HTR-8/SVneo (cell line): Measurements from ENCODE around the gene TMEM69.
"Not testable (repeated sequence)": the region's sequence is repeated elsewhere in the genome, so short reads cannot be mapped to it uniquely, and the experiment has no call there.

Source experiments
- DNase-seq: peaks from one replicate; pipeline ENCODE4 v3.0.0; 2011; ENCODE audit warnings: low spot score, mixed read lengths; ENCODE audit not compliant: insufficient read length
- FAIRE-seq: peaks from 2 replicates; lab custom pipeline; 2011; peaks lifted over from hg19 to GRCh38; lab: Jason Lieb, UNC

TMEM69 gene

DNA sequence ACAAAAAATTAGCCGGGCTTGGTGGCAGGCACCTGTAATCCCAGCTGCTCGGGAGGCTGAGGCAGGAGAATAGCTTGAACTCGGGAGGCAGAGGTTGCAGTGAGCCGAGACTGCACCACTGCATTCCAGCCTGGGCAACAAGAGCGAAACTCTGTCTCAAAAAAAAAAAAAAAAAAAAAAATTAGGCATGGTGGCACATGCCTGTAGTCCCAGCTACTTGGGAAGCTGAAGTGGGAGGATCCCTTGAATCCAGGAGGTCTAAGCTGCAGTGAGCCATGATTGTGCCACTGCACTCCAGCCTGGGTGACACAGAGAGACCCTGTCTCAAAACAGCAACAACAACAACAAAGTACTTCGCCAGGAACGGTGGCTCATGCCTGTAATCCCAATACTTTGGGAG lies 11.4 kb upstream of the TMEM69 start:
- FAIRE-seq, DNase-seq: not testable (repeated sequence)

DNA sequence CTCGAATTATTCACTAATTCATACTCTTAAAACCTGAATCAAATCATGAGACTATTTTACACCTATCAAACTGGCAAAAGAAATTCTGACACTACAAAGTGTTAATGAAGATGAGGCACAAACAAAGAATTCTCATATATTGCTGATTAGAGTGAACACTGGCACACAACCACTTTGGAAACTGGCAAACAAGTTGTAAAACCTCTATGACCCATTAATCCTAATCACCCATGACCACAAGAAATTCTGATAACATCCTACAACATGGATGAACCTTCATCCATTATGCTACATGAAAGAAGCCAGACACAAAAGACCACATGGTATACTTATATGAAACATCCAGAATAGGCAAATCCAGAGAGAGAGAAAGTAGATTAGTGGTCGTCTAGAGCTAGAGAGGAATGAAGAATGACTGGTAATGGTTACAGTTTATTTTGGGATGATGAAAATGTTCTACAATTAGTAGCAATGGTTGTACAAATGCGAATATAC lies 10.2 kb upstream of the TMEM69 start:
- DNase-seq: no peak
- no peak for FAIRE-seq

DNA sequence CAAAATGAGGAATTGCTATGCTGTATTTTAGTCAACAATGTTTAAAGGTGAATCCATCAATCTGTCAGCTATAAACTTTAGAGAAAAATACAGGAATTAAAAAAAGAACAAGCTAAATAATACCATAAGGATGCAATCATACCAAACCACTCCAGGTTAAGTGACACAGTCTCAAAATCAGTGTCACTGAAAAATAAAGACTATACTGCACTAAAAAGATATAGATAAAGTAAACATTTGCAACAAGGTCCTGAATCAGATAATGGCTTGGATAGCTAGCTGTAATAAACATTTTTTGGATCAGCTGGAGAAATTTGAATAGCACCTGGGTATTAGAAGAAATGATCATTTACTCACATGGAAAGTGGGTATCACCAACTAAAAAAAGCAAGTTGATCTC lies 9.5 kb upstream of the TMEM69 start:
- no peak for DNase-seq
- no peak for FAIRE-seq

DNA sequence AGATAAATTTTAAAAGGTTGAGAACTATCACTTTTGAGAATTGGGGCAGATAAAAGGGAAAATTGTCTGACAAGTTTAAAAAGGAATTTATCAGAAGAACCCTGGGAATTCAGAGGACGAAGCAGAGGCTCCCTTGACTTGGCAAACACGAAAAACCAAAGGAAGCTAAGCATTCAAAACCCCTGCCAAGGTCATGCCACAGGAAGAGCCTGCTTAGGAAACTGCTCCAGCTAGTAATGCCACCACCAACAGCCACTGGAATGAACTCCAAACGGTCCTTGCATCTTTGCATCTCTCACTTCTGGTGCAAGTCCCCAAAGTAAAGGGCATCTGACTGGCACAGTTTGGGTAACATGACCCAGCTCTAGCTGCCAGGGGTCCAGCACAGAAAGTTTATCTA lies 8.9 kb upstream of the TMEM69 start:
- FAIRE-seq (no peak), DNase-seq (no peak)

DNA sequence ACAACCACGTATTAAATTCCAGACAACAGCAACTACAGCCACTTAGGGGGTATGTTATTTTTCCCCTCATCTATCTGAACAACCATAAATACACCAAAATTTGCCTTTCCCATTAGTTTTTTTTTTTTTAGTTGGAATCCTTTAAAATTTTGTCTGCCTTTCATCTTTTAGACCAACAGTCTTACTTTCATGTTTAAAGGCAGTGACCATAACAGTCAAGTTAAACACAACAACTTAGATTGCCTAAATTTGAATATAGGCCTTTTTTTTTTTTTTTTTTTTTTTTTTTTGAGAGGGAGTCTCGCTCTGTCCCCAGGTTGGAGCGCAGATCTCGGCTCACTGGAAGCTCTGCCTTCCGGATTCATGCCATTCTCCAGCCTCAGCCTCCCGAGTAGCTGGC lies 5.0 kb upstream of the TMEM69 start:
- DNase-seq (no peak), FAIRE-seq (no peak)

DNA sequence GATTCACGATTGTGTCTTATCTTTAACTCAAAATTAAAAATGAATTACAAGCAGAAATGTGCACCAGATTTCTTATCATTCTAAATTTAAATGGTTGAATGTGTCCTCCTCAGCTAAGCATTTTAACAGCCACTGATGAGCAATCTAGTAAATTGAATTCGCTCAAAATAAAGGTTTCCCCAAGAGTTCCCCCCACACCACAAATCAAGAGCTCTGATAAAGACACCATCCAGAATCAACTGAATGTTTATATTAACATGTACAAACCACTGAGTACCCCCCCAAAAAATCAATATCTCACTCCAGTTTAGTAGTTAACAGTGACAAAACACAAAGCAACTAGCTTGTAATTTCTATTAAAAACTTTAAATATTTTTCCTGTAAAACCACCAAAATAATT lies 3.6 kb upstream of the TMEM69 start:
- DNase-seq (no peak), FAIRE-seq (no peak)

DNA sequence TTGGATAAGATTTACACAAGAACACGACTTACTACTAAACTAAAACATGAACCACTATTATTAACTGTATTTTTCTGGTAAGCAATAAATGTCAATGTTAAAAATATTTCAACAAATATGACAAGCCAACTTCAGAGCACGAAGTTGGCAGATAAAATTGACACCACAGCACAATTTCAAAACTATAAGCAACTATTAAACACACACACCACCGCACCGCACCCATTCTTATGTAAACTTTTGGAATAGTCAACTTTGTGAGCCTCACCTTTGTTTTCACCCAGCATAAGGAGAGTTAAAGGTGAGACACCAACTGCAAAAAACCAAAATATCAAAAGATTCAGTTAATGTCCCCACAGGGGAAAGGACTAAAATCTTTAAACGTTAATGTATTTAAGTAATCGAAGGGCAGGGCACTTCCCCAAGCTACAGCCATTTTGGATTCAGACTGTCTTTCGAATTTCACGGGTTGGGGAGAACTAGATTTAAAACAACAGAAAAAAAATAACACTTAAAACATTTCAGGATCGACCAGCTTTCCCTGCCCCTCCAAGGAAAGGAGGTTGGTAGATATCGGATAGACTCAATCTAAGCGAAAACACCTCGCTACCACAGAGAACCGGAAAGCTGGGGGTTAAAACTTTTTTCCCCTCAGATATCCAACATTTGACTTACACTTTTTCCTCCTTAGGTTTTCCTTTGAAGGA lies 2.5 kb upstream of the TMEM69 start:
- no peak for FAIRE-seq
- DNase-seq: no peak

DNA sequence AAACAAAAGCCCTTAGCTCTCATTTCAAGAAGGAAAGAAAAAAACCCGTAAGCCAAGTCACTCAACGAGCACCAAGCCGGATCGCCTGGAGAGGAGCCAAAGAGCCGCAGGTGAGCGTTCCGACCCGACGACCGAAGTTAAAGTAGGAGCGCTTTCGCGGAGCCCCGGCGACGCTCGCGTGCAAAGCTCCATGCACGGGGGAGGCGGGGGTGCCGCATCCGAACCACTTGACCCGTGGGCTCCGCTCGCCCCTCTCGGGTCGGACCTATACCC lies 2.0 kb upstream of the TMEM69 start:
- DNase-seq: no peak

DNA sequence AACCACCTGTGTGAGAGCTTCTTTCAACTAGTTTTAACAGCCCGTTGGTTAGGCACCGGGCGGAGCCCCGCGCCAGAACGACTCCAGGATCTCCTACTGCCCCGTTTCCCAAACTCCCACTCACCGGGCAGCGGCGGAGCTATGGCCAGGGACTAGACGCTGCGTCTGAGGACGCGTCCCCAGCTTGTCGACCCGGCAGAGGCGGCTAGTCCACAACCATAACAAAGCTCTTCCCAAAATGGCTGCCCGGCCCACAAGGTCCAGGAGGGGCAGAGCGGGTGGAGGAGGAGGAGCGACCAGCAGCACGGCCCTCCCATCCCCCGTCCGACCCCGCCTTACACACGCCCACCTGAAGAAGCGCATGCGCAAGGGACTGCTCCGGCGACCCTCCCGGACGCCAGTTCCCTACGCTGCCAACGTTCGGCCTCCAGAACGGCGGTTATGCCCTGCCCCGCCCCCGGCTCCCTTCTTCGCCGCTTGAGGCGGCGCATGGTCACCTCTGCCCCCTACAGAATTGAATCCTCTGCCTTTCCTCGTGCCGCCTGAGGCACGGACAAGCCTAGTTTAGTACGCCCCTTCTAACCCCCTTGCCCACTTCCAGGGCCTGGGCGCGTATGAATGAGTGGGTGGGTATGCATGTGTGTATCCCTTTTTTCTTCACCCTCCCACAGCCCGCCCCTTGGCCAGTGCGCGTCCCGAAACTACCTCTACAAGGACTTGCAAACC lies 1.5 kb upstream of the TMEM69 start, which contains the start of gene GPBP1L1:
Gene GPBP1L1 (minus strand): TSS at position 246 of the 726 bp plus-strand sequence. CDS start 27,446 bp downstream, outside the sequence.
- DNase-seq: peak; percentile 94
- FAIRE-seq: peak; percentile 76

More for the DNA sequence above, 2.0 kb upstream of the TMEM69 start:
- no peak for FAIRE-seq

DNA sequence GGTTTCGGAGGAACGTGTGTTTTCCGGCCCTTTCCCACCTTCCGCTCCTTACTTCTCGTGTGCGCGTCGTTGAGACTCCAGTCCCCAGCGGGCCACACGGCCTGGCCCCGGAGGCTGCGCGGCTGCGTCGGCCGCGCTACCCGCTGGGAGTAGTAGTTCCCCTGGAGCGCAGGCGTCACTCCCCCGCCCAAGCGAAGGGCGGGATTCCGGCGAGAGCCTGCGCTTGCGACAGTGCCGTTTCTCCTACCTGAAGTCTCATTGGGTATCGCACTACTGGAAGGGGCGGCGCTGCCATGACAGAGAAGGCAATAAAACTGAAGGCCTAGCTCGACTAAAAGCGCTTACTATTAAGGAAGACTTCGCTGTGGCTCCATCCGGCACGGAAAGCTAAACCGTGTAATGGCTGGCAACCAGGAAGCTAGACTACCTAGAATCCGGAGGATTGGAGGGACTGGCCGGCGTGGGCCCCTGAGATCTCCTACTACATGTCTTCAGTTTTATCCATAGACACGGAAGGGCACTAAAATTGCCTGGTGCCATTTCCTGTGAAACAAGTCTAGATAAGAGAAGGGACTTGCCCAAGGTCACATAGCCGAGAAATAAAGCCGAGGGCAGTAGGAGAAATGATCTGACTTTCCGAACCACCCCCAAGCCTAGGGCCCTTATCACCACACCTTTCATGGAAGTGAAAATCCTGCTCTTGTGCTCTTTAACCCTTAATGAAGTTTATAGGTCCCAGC lies 797 bp upstream of the TMEM69 start:
- peak; percentile 91 for DNase-seq
- no peak for FAIRE-seq

DNA sequence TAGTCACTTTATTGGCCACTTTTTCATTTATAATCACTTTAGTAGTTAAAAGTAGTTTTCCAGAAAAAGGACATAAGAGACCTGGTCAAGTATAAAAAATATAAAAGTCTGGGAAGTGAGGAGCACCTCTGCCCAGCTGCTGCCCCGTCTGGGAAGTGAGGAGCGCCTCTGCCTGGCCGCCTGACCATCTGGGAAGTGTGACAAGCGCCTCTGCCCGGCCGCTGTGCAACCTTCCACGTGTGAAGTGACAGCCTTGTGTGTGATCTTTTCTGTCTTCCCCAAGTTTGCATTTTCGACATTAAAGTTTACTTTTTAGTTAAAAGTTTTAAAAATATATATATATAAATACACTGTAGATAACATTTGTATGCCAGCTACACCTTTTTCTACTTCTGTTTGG lies 5.8 kb downstream of the TMEM69 start:
- DNase-seq, FAIRE-seq: not testable (repeated sequence)

DNA sequence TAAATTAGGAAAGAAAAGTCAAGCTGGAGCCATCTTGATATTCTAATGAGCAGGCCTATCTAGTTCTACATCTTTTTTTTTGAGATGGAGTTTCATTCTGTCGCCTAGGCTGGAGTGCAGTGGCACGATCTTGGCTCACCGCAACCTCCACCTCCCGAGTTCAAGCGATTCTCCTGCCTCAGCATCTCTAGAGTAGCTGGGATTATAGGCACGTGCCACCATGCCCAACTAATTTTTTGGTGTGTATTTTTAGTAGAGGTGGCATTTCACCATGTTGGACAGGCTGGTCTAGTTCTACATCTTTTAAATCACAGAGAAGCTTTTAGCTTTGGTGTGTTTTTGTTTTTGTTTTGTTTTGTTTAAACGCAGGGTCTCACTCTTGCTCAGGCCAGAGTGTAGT lies 6.8 kb downstream of the TMEM69 start:
- no peak for FAIRE-seq

DNA sequence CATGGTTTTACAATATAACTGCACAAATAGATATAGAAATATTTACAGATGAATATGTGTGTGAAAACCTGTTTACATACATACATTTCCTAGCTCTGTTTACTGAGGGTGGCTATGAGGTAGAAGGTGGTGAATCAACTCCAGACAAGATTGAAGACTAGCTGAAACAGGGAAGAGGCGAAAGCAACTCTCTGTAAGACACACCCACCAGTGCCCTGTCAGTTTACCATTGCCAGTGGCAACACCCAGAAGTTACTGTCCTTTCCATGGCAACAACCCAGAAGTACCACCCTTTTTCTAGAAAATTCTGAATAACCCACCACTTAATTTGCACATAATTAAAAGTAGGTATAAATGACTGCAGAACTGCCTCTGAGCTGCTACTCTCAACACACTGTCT lies 16.7 kb downstream of the TMEM69 start:
- DNase-seq (no peak), FAIRE-seq (no peak)

More for the DNA sequence above, 6.8 kb downstream of the TMEM69 start:
- no peak for DNase-seq

DNA sequence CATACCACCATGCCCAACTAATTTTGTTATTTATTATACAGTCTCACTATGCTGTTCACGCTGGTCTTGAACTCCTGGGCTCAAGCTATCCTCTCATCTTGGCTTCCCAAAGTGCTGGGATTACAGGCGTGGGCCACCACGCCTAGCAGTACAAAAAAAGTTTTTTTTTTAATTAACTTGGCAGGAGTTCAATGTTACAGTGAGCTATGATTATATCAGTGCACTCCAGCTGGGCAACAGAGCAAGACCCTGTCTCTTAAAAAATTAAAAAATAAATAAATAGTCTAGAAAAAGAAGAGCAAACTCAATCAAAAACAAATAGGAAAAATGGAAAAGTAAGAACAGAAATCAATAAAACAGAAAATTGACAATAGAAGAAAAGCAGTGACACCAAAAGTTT lies 25.7 kb downstream of the TMEM69 start:
- DNase-seq (no peak), FAIRE-seq (no peak)

DNA sequence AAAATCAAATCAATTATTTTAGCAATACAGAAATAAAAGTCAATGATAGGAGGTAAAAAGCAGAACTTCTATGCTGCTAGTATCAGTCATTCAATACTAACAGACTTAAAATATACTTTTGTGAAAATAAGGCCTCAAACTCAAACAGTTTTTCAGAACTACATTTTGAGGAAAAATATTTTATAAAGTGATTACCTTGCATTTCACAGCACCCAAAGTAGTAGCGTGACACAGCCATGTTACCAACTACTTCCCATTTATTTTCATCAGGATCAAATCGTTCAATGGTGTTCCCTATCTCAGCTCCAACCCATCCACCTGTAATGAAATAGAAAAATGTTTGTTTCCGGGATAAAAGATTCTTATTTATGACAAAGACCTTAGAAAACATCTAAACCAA lies 28.7 kb downstream of the TMEM69 start:
- FAIRE-seq: no peak
- DNase-seq: no peak

DNA sequence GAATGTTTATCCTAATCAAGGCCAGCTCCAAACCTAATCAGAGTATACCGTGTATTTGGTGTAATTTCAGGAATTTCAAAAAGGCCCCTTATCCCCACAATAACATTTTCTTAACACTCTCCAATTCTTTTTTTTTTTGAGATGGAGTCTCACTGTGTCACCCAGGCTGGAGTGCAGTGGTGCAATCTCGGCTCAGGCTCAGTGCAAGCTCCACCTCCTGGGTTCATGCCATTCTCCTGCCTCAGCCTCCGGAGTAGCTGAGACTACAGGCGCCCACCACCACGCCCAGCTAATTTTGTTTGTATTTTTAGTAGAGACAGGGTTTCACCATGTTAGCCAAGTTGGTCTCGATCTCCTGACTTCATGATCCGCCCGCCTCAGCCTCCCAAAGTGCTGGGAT lies 29.4 kb downstream of the TMEM69 start:
- not testable (repeated sequence) for FAIRE-seq, DNase-seq

DNA sequence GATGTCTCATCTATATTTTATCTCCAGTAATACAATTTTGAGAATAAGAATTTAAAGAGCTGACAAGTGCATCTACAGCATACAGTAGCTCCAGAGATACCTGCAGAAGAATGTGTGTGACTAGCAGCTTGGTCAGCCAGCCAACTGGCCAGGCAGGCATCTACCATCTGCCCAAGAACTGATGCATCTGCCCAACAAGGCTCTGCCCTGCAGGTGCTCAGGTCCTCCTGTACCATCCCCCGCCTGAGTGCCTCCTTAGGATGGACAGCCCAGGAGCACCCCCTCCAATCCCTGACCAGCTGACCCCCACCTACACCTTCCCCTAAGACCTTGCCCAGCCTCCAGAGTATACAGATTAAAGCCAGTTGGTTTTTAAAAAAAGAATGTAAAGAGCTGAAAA lies 30.3 kb downstream of the TMEM69 start:
- FAIRE-seq (no peak), DNase-seq (no peak)

DNA sequence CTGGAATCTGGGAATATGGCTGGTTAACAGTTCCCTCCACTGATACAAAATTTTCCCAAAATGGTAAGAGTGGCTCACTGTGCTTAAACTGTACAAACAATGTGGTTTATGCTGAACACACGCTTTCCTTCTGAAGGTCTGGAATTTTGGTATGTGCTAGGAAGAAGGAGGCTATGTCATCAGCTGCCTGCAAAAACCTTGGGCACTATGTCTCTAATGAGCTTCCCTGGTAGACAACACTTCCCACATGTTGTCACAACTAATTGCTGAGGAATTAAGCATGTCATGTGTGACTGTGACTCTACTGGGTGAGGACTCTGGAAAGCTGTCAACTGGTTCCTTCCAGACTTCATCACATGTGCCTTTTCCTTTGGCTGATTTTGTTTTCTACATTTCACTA lies 33.2 kb downstream of the TMEM69 start:
- FAIRE-seq: no peak
- DNase-seq: no peak

DNA sequence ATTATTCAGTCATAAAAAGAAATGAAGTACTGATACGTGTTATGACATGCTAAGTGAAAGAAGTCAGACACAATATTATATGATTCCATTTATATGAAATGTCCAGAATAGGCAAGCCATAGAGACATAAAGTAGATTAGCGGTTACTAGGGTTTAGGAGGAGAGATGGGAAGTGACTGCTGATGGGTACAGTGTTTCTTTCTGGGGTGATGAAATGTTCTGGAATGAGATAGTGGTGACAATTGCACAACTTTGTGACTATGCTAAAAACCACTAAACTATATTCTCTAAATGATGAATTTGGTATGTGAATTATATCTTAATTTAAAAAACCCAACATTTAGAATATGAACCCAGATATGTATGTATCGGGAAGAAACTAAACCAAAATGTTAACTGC lies 34.8 kb downstream of the TMEM69 start:
- no peak for DNase-seq
- FAIRE-seq: no peak

DNA sequence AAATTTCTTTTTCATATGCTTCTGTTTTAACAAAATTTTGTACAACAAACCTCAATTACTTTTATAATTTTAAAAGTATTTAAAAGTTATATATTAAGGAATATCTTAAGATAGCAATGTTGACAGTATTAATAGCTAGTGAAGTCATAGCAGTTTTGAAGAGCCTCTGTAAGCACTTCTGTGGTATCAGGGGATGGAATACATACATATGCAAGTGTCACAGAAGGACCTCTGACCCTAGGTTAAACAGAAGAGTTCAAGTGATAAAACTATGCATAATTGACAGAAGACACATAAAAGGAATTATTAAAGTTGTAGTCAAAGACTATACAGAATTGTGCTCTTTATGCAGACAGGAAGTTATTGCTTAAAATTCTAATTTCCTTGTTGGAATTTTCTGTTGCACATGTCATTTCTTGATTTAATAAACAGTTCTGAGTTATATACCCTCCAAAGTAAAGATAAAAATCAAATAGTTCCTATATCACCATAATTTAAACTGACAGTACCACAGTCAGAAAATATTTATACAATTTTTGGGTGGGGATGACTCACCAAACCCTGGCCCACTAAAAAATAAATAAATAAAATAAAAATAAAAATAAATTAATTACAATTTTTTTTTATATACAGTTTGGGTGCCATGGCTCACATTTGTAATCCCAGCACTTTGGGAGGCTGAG lies 35.4 kb downstream of the TMEM69 start:
- no peak for DNase-seq
- no peak for FAIRE-seq
